ENCODE data around the gene CACTIN.
A peak's percentile ranks its signal among the peaks of the same experiment; 100 is the strongest.
"Not testable (repeated sequence)": the region's sequence is repeated elsewhere in the genome, so short reads cannot be mapped to it uniquely, and the experiment has no call there.

The CACTIN gene

GRCh38 chr19:3626473-3627350, at the start of gene CACTIN:
Gene CACTIN, minus strand, starts transcription at chr19:3626790. Its CDS starts 28 bp downstream, at chr19:3626762.
- DNase-seq (ENCODE audit: extremely low read depth in 1 of 2, low read depth in 1 of 2), result peak; percentile 96 to 99

- DNase-seq (ENCODE audit: extremely low read depth in 1 of 2, low read depth in 1 of 2), result no peak
Observed at GRCh38 chr19:3674784-3675543, 48.4 kb upstream of the CACTIN start.

- no peak for DNase-seq (ENCODE audit: extremely low read depth in 1 of 2, low read depth in 1 of 2)
Observed at GRCh38 chr19:3673506-3674439, 47.2 kb upstream of the CACTIN start.

GRCh38 chr19:3672993-3673392, 46.4 kb upstream of the CACTIN start:
- DNase-seq (ENCODE audit: extremely low read depth in 1 of 2, low read depth in 1 of 2), result no peak

GRCh38 chr19:3672575-3672948, 46.0 kb upstream of the CACTIN start:
- no peak for DNase-seq (ENCODE audit: extremely low read depth in 1 of 2, low read depth in 1 of 2)

- DNase-seq (ENCODE audit: extremely low read depth in 1 of 2, low read depth in 1 of 2), result peak; percentile 59 to 62
Observed at GRCh38 chr19:3671680-3672574, 45.3 kb upstream of the CACTIN start.

GRCh38 chr19:3670796-3671679, 44.4 kb upstream of the CACTIN start:
- DNase-seq (ENCODE audit: extremely low read depth in 1 of 2, low read depth in 1 of 2), result peak; percentile 74 to 75

GRCh38 chr19:3669947-3670795, 43.6 kb upstream of the CACTIN start:
- no peak for DNase-seq (ENCODE audit: extremely low read depth in 1 of 2, low read depth in 1 of 2)

GRCh38 chr19:3669082-3669946, 42.7 kb upstream of the CACTIN start:
- DNase-seq (ENCODE audit: extremely low read depth in 1 of 2, low read depth in 1 of 2), result no peak

- no peak for DNase-seq (ENCODE audit: extremely low read depth in 1 of 2, low read depth in 1 of 2)
Observed at GRCh38 chr19:3668331-3669081, 41.9 kb upstream of the CACTIN start.

- DNase-seq (ENCODE audit: extremely low read depth in 1 of 2, low read depth in 1 of 2), result no peak
Observed at GRCh38 chr19:3667766-3668165, 41.2 kb upstream of the CACTIN start.

- DNase-seq (ENCODE audit: extremely low read depth in 1 of 2, low read depth in 1 of 2), result no peak
Observed at GRCh38 chr19:3667037-3667638, 40.5 kb upstream of the CACTIN start.

- DNase-seq (ENCODE audit: extremely low read depth in 1 of 2, low read depth in 1 of 2), result not testable (repeated sequence)
Observed at GRCh38 chr19:3666545-3666856, 39.9 kb upstream of the CACTIN start.

- DNase-seq (ENCODE audit: extremely low read depth in 1 of 2, low read depth in 1 of 2), result peak in 1 of 2 donors; percentile 23
Observed at GRCh38 chr19:3665681-3666544, 39.3 kb upstream of the CACTIN start.

All from stimulated activated CD8-positive, alpha-beta memory T cell treated with anti-CD3 and anti-CD28 coated beads, Interleukin-7, amount 100 ng/mL, for 48 hours (primary cell).